Sigmoid colon (tissue), 4 donors: ENCODE results near the gene CCDC69.

ENCODE experiments used
- EP300 ChIP-seq, 4 donors: sonication (generic); formaldehyde crosslinking; IDR thresholded peaks; one replicate each; pipeline ENCODE4 v1.6.1; 2017; ENCODE audit warnings: antibody characterized with exemption in 4 of 4
- POLR2A ChIP-seq, 2 donors: fragments of 450-650 bp; IDR thresholded peaks; one replicate each; pipeline ENCODE4 v1.6.1; 2016; ENCODE audit warnings: antibody characterized with exemption in 2 of 2, mild to moderate bottlenecking in 2 of 2, moderate library complexity in 2 of 2
- TF ChIP-seq, protein P1 (sequence below), 4 experiments: fragments of 450-650 bp in 3 of 4; fragments of 200-600 bp in 1 of 4; IDR thresholded peaks; one replicate each; pipeline ENCODE4 v1.5.1; 2016 to 2019; ENCODE audit warnings: antibody characterized with exemption in 4 of 4, mild to moderate bottlenecking in 3 of 4, moderate library complexity in 2 of 4

- TF ChIP-seq POLR2A (IDR thresholded peaks at IDR 0.05) (no peak), EP300 (IDR thresholded peaks at IDR 0.05) (no peak)
- TF ChIP-seq, protein P1, sequence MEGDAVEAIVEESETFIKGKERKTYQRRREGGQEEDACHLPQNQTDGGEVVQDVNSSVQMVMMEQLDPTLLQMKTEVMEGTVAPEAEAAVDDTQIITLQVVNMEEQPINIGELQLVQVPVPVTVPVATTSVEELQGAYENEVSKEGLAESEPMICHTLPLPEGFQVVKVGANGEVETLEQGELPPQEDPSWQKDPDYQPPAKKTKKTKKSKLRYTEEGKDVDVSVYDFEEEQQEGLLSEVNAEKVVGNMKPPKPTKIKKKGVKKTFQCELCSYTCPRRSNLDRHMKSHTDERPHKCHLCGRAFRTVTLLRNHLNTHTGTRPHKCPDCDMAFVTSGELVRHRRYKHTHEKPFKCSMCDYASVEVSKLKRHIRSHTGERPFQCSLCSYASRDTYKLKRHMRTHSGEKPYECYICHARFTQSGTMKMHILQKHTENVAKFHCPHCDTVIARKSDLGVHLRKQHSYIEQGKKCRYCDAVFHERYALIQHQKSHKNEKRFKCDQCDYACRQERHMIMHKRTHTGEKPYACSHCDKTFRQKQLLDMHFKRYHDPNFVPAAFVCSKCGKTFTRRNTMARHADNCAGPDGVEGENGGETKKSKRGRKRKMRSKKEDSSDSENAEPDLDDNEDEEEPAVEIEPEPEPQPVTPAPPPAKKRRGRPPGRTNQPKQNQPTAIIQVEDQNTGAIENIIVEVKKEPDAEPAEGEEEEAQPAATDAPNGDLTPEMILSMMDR (IDR thresholded peaks at IDR 0.05): no peak
Observed at GRCh38 chr5:151251621-151252020, 27.7 kb upstream of the CCDC69 start.
